Spleen (tissue), 11 donors: ENCODE measurements around the gene GTF2H4. TPM values are rescaled to one million over a fixed set of nuclear protein-coding genes. Genes with fewer than 3 reads are reported as not detected.

Experiments used
- DNase-seq: peaks from one replicate; pipeline ENCODE4 v3.0.0-alpha.2; 2020
- H3K27ac ChIP-seq, 8 donors: fragments of 200-600 bp; sonication (generic) in 7 of 8; 1 replicate in 4 of 8; 2 replicates in 4 of 8; pipeline versions ENCODE4 v1.5.0 to v1.8.0; 2016 to 2021; ENCODE audit warnings: inconsistent platforms in 4 of 8, mild to moderate bottlenecking in 4 of 8, moderate library complexity in 1 of 8
- H3K27me3 ChIP-seq, 7 donors: fragments of 200-600 bp; sonication (generic) in 6 of 7; replicated peaks in 1 of 7; 1 replicate in 4 of 7; 2 replicates in 3 of 7; pipeline versions ENCODE4 v1.5.0 to v1.8.0; 2016 to 2021; ENCODE audit warnings: inconsistent platforms in 3 of 7, mild to moderate bottlenecking in 1 of 7
- H3K36me3 ChIP-seq, 6 donors: fragments of 200-600 bp; sonication (generic) in 5 of 6; 1 replicate in 4 of 6; 2 replicates in 2 of 6; pipeline versions ENCODE4 v1.5.0 to v1.8.0; 2016 to 2021; ENCODE audit warnings: inconsistent platforms in 2 of 6
- H3K4me1 ChIP-seq, 6 donors: fragments of 200-600 bp; sonication (generic) in 5 of 6; 1 replicate in 3 of 6; 2 replicates in 3 of 6; pipeline versions ENCODE4 v1.5.0 to v1.8.0; 2016 to 2021; ENCODE audit warnings: inconsistent platforms in 3 of 6
- H3K4me3 ChIP-seq, 8 donors: fragments of 200-600 bp; sonication (generic) in 7 of 8; 1 replicate in 4 of 8; 2 replicates in 4 of 8; pipeline versions ENCODE4 v1.5.0 to v1.8.0; 2016 to 2021; ENCODE audit warnings: inconsistent platforms in 4 of 8, mild to moderate bottlenecking in 4 of 8, moderate library complexity in 2 of 8
- H3K9me3 ChIP-seq, 8 donors: fragments of 200-600 bp; sonication (generic) in 7 of 8; 1 replicate in 4 of 8; 2 replicates in 4 of 8; pipeline versions ENCODE4 v1.5.0 to v1.8.0; 2016 to 2021; ENCODE audit warnings: inconsistent platforms in 4 of 8
- CTCF ChIP-seq, 11 experiments: fragments of 200-600 bp in 7 of 11; fragments of 450-650 bp in 4 of 11; sonication (generic) in 4 of 11; IDR thresholded peaks in 8 of 11; conservative IDR thresholded peaks in 3 of 11; 1 replicate in 7 of 11; 2 replicates in 4 of 11; pipeline versions ENCODE4 v1.4.0 to v1.8.0; 2016 to 2021; ENCODE audit warnings: antibody characterized with exemption in 11 of 11, inconsistent platforms in 4 of 11, mild to moderate bottlenecking in 1 of 11
- POLR2A ChIP-seq, 3 donors: fragments of 450-650 bp; IDR thresholded peaks; one replicate each; pipeline ENCODE4 v1.5.1; 2017; ENCODE audit warnings: antibody characterized with exemption in 3 of 3, mild to moderate bottlenecking in 1 of 3
- POLR2AphosphoS5 ChIP-seq, 3 donors: sonication (generic); formaldehyde crosslinking; IDR thresholded peaks; one replicate each; pipeline ENCODE4 v1.5.1; 2017; ENCODE audit warnings: antibody characterized with exemption in 3 of 3
- WGBS, 5 donors: extraction: QIAGEN DNeasy Blood & Tissue Kit in 3 of 5; methylation state at CpG; one replicate each; pipeline versions ENCODE4 v1.1.5 to v1.1.7; 2013 to 2018; 5-methylcytosine and 5-hydroxymethylcytosine counted together
- intact Hi-C: fragments of 100-400 bp; cut with DNase I; formaldehyde crosslinking; loops from one replicate; pipeline ENCODE4 v1.15.0; 2023; ENCODE audit warnings: low total_unique reads
- polyA plus RNA-seq, 3 donors: library from polyadenylated mRNA; stranded (reverse); fragments of 200-250 nt; gene quantifications; one replicate each; pipeline ENCODE4 v1.2.1, GENCODE V29; 2013
- total RNA-seq, 7 donors: library from RNA; depleted of rRNA in 3 of 7; stranded (reverse); fragments of >200 nt in 3 of 7; fragmentation: NEBNext Ultra II Directional in 4 of 7; extraction: Animal tissue kit (Norgen Biotek cat#: 25700) in 4 of 7; gene quantifications; one replicate each; pipeline versions ENCODE4 v1.1.0 to v1.2.1, GENCODE V29; 2016 to 2021
- donor health status: healthy with polysubstance abuse.
- donor health status: DM: no; HTN: no; CAD: no; lungs with moderate emphysema.
- donor health status: DM: no; HTN: no; CAD: no.
- donor health status: Bipolar disorder and iron deficiency.
- donor health status: healthy.
- donor health status: DM: no; HTN: no; CAD: no.
- donor health status: DM: yes; HTN: yes; CAD: no.

Gene GTF2H4
- total and polyA plus RNA-seq, 10 donors: 20.6 to 49.7 (median 29.3) TPM

GRCh38 chr6:30939473-30939872, 31.5 kb downstream of the GTF2H4 start:
- peaks cover 0 to 66% (median 6%) of the 10 kb centered on the region in 7 donors for H3K27me3 ChIP-seq
- no peak overlapping the region for H3K27ac ChIP-seq
- no peaks in the 10 kb centered on the region for H3K4me1 ChIP-seq
- intact Hi-C loops: no loop called here
- DNase-seq: no peak
- H3K4me3 ChIP-seq: no peak overlapping the region
- no peaks in the 10 kb centered on the region for H3K9me3 ChIP-seq
- H3K36me3 ChIP-seq: no peaks in the 10 kb centered on the region
- 71 to 77% (median 75%) methylated on average over 3 of the region's 3 CpGs for WGBS, 5 donors
- no peak for TF ChIP-seq POLR2AphosphoS5 (IDR thresholded peaks at IDR 0.05)

- no peaks in the 10 kb centered on the region for H3K9me3 ChIP-seq
- no peaks in the 10 kb centered on the region for H3K4me1 ChIP-seq
- H3K36me3 ChIP-seq: no peaks in the 10 kb centered on the region
- no peak for DNase-seq
- TF ChIP-seq POLR2AphosphoS5 (IDR thresholded peaks at IDR 0.05) (no peak), POLR2A (IDR thresholded peaks at IDR 0.05) (no peak), CTCF (IDR thresholded peaks at IDR 0.05 in 8 of 11, conservative IDR thresholded peaks at IDR 0.05 in 3 of 11) (no peak)
- H3K4me3 ChIP-seq: no peak within 1 kb of the TSS
- no peak within 1 kb of the TSS for H3K27ac ChIP-seq
- intact Hi-C loops: no loop called here
- peaks cover 0 to 67% (median 6%) of the 10 kb centered on the region in 7 donors for H3K27me3 ChIP-seq
- 67 to 79% (median 71%) methylated on average over 15 to 16 of the region's 16 CpGs for WGBS, 5 donors
Observed at GRCh38 chr6:30940361-30940986, 32.5 kb downstream of the GTF2H4 start, which contains the start of gene MUCL3. Gene MUCL3, plus strand, starts transcription at chr6:30940973. Its CDS starts 27 bp downstream, at chr6:30941000.

- no peak overlapping the region for H3K27ac ChIP-seq
- H3K4me1 ChIP-seq: no peaks in the 10 kb centered on the region
- intact Hi-C loops: no loop called here
- H3K4me3 ChIP-seq: no peak overlapping the region
- 17 to 24% (median 18%) methylated on average over 14 to 15 of the region's 15 CpGs for WGBS, 5 donors
- no peak for DNase-seq
- peak in 4 of 11 experiments; percentile 11 to 39 (median 27) for TF ChIP-seq CTCF (IDR thresholded peaks at IDR 0.05 in 8 of 11, conservative IDR thresholded peaks at IDR 0.05 in 3 of 11)
- no peak for TF ChIP-seq POLR2A (IDR thresholded peaks at IDR 0.05)
- no peak for TF ChIP-seq POLR2AphosphoS5 (IDR thresholded peaks at IDR 0.05)
- H3K9me3 ChIP-seq: no peaks in the 10 kb centered on the region
- peaks cover 0 to 67% (median 6%) of the 10 kb centered on the region in 7 donors for H3K27me3 ChIP-seq
- H3K36me3 ChIP-seq: no peaks in the 10 kb centered on the region
Observed at GRCh38 chr6:30942338-30943060, 34.5 kb downstream of the GTF2H4 start.

GRCh38 chr6:30944051-30944450, 36.0 kb downstream of the GTF2H4 start:
- Histone ChIP-seq H3K4me3 (no peak overlapping the region), H3K27ac (no peak overlapping the region), H3K9me3 (no peaks in the 10 kb centered on the region), H3K27me3 (peaks cover 0 to 54% (median 6%) of the 10 kb centered on the region in 7 donors), H3K36me3 (no peaks in the 10 kb centered on the region), H3K4me1 (no peaks in the 10 kb centered on the region)
- intact Hi-C loops: no loop called here
- WGBS, 5 donors: 83 to 92% (median 86%) methylated on average over 4 of the region's 4 CpGs
- no peak for DNase-seq
- TF ChIP-seq POLR2A (IDR thresholded peaks at IDR 0.05) (no peak), POLR2AphosphoS5 (IDR thresholded peaks at IDR 0.05) (no peak), CTCF (IDR thresholded peaks at IDR 0.05 in 8 of 11, conservative IDR thresholded peaks at IDR 0.05 in 3 of 11) (no peak)
